Erythroblast (primary cell): ENCODE measurements around the gene TTC7B.

Experiments used
- GATA1 ChIP-seq: IDR thresholded peaks from 2 replicates; pipeline ENCODE4 v1.6.1; 2011; ENCODE audit warnings: low read depth, mild to moderate bottlenecking, control low read depth, low read length, moderate library complexity
- POLR2A ChIP-seq: IDR thresholded peaks from 2 replicates; pipeline ENCODE4 v1.6.1; 2011; ENCODE audit warnings: mild to moderate bottlenecking, low read length

DNA sequence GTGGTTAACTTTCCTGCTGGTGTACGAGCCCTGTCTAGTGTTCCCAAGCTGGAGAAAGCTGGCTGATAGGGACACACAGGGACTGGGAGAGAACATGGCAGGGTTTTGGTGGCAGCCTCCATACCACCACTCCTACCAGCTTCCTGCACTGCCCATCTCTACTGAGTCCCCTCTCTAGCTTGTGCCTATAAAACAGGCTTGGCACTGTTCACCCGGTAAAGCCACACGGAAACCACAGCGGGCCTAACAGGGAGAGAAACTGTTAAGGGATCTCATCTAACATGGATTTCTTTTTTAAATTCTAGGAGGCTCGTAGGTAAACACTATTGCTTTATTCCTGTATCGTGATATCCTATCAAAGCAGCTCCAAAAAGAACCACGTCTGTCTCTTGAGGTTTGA, 204.7 kb downstream of the TTC7B start:
- TF ChIP-seq POLR2A (no peak), GATA1 (no peak)
